ENCODE measurements around the gene JPH3. TPM values are rescaled to one million over a fixed set of nuclear protein-coding genes. Genes with fewer than 3 reads are reported as not detected.

Gene JPH3
- total RNA-seq, 1 experiment from 2014 or later = not detected

GRCh38 chr16:87681981-87682570, 79.8 kb downstream of the JPH3 start:
- H3K36me3 ChIP-seq (ENCODE audit: low read depth) = no peaks in the 10 kb centered on the region
- no peak overlapping the region for H2AFZ ChIP-seq
- no peak overlapping the region for H3K4me2 ChIP-seq
- POLR2A ChIA-PET (ENCODE audit: unreplicated experiment) = no interaction called here
- intact Hi-C loops (cut with micrococcal nuclease; ENCODE audit: unreplicated experiment) = no loop called here
- no peaks in the 10 kb centered on the region for H3K9me3 ChIP-seq (ENCODE audit: insufficient read depth, low read depth)
- no peak overlapping the region for H3K4me3 ChIP-seq
- no peaks in the 10 kb centered on the region for H3K9me2 ChIP-seq (ENCODE audit: insufficient read depth)
- H4K20me1 ChIP-seq (ENCODE audit: insufficient read depth) = no peaks in the 10 kb centered on the region
- H3F3A ChIP-seq (ENCODE audit: insufficient read depth, low read depth) = no peaks in the 10 kb centered on the region
- CTCF ChIA-PET = interaction anchor here (0.9 kb wide), 1 partner anchor 88 kb away, joined by 3 read pairs; no protein-coding TSS in a partner anchor
- no peak overlapping the region for H3K27ac ChIP-seq
- TF ChIP-seq CTCF (conservative IDR thresholded peaks at IDR 0.05) (peak; percentile 50; the same call in 1 of the 2 replicates), EZH2 (IDR thresholded peaks at IDR 0.05; ENCODE audit: low read depth) (no peak)
- peaks cover 38% of the 10 kb centered on the region for H3K27me3 ChIP-seq (ENCODE audit: insufficient read depth, low read depth)
- H3K4me1 ChIP-seq (replicated peaks; ENCODE audit: insufficient read depth) = no peaks in the 10 kb centered on the region
- BruUV-seq (replicated peaks) = no TSS peak
- DNase-seq = no peak
- H3K79me2 ChIP-seq (ENCODE audit: low read depth) = no peaks in the 10 kb centered on the region

GRCh38 chr16:87682852-87683399, 80.6 kb downstream of the JPH3 start:
- ChIA-PET POLR2A (ENCODE audit: unreplicated experiment) (no interaction called here), CTCF (interaction anchor here (0.7 kb wide), 1 partner anchor 55 kb away, joined by 3 read pairs; no protein-coding TSS in a partner anchor)
- H3K79me2 ChIP-seq (ENCODE audit: low read depth) = no peaks in the 10 kb centered on the region
- H3K27ac ChIP-seq = no peak overlapping the region
- BruUV-seq (replicated peaks) = no TSS peak
- no peak for TF ChIP-seq EZH2 (IDR thresholded peaks at IDR 0.05; ENCODE audit: low read depth)
- H3K4me3 ChIP-seq = no peak overlapping the region
- no peaks in the 10 kb centered on the region for H3K9me3 ChIP-seq (ENCODE audit: insufficient read depth, low read depth)
- no peaks in the 10 kb centered on the region for H3F3A ChIP-seq (ENCODE audit: insufficient read depth, low read depth)
- no peak overlapping the region for H2AFZ ChIP-seq
- no peaks in the 10 kb centered on the region for H3K36me3 ChIP-seq (ENCODE audit: low read depth)
- peaks cover 46% of the 10 kb centered on the region for H3K27me3 ChIP-seq (ENCODE audit: insufficient read depth, low read depth)
- no peaks in the 10 kb centered on the region for H3K4me1 ChIP-seq (replicated peaks; ENCODE audit: insufficient read depth)
- intact Hi-C loops (cut with micrococcal nuclease; ENCODE audit: unreplicated experiment) = no loop called here
- H3K4me2 ChIP-seq = no peak overlapping the region
- DNase-seq = no peak
- no peaks in the 10 kb centered on the region for H4K20me1 ChIP-seq (ENCODE audit: insufficient read depth)
- H3K9me2 ChIP-seq (ENCODE audit: insufficient read depth) = no peaks in the 10 kb centered on the region

- Histone ChIP-seq H3F3A (ENCODE audit: insufficient read depth, low read depth) (no peaks in the 10 kb centered on the region), H3K27me3 (ENCODE audit: insufficient read depth, low read depth) (peaks cover 54% of the 10 kb centered on the region), H3K36me3 (ENCODE audit: low read depth) (no peaks in the 10 kb centered on the region), H2AFZ (no peak overlapping the region), H3K79me2 (ENCODE audit: low read depth) (no peaks in the 10 kb centered on the region), H3K9me2 (ENCODE audit: insufficient read depth) (no peaks in the 10 kb centered on the region), H3K4me3 (no peak overlapping the region), H3K4me1 (replicated peaks; ENCODE audit: insufficient read depth) (no peaks in the 10 kb centered on the region), H3K27ac (no peak overlapping the region), H3K9me3 (ENCODE audit: insufficient read depth, low read depth) (no peaks in the 10 kb centered on the region), H3K4me2 (no peak overlapping the region), H4K20me1 (ENCODE audit: insufficient read depth) (no peaks in the 10 kb centered on the region)
- intact Hi-C loops (cut with micrococcal nuclease; ENCODE audit: unreplicated experiment) = no loop called here
- TF ChIP-seq EZH2 (IDR thresholded peaks at IDR 0.05; ENCODE audit: low read depth) (no peak), CTCF (conservative IDR thresholded peaks at IDR 0.05) (no peak)
- no peak for DNase-seq
- ChIA-PET POLR2A (ENCODE audit: unreplicated experiment) (no interaction called here), CTCF (no interaction called here)
- BruUV-seq (replicated peaks) = no TSS peak
Observed at GRCh38 chr16:87684106-87684677, 81.9 kb downstream of the JPH3 start.
